CD1c-positive myeloid dendritic cell (primary cell): ENCODE measurements around the gene ANGPTL8.

ENCODE experiments used
- DNase-seq: peaks from one replicate; pipeline ENCODE4 v3.0.0-alpha.2; 2016; ENCODE audit errors: extremely low spot score

Gene ANGPTL8

DNA sequence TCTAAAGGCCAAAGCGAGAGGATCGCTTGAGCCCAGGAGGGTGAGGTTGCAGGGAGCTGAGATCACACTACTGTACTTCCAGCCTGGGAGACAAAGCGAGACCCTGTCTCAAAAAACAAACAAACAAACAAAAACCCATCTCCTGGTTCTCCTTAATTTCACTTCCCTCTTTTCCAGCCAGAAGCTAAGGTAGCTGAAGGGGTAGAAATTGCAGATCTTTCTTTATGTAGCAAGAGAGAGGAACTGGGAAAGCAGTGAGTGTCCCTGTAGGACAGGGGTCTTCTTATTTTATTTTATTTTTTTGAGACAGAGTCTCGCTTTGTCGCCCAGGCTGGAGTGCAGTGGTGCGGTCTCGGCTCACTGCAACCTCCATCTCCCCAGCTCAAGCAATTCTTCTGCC lies 52.0 kb downstream of the ANGPTL8 start:
- DNase-seq, result peak; percentile 64
